ENCODE results near the gene HLA-B. TPM values are rescaled to one million over a fixed set of nuclear protein-coding genes. Genes with fewer than 3 reads are reported as not detected.

HLA-B gene
- total and polyA plus RNA-seq, 7 experiments from 2014 or later: 5,136 to 7,459 (median 5,516) TPM

Small RNAs within 50 kb of the gene (microRNA-seq; reads per million reads assigned to microRNA genes)
- gene MIR6891 (ENCODE audit: borderline microRNAs expressed): 2.1 reads per million

Other genes starting within 250 kb of the HLA-B start
- gene C6orf15, start 244.6 kb downstream of the HLA-B start, total RNA-seq: not detected
- not detected for gene C6orf15, start 244.6 kb downstream of the HLA-B start, polyA plus RNA-seq
- gene PSORS1C1, start 242.4 kb downstream of the HLA-B start, total RNA-seq: not detected
- not detected for gene PSORS1C1, start 242.4 kb downstream of the HLA-B start, polyA plus RNA-seq
- gene CDSN, start 236.7 kb downstream of the HLA-B start, total RNA-seq: not detected
- gene CDSN, start 236.7 kb downstream of the HLA-B start, polyA plus RNA-seq: not detected
- not detected for gene PSORS1C2, start 218.1 kb downstream of the HLA-B start, total RNA-seq
- gene PSORS1C2, start 218.1 kb downstream of the HLA-B start, polyA plus RNA-seq: not detected
- gene CCHCR1, start 199.4 kb downstream of the HLA-B start, total RNA-seq: 10 to 100 TPM; 20.1 to 46.4 (median 35.5) TPM
- 10 to 100 TPM in 1 of 2 donors, 1 to 10 TPM in 1; 6.9 to 11.1 TPM for gene CCHCR1, start 199.4 kb downstream of the HLA-B start, polyA plus RNA-seq
- gene TCF19, start 198.6 kb downstream of the HLA-B start, total RNA-seq: 10 to 100 TPM in 1 of 5 experiments, 1 to 10 TPM in 4; 4.3 to 78.9 (median 9.4) TPM
- gene TCF19, start 198.6 kb downstream of the HLA-B start, polyA plus RNA-seq: 1 to 10 TPM; 9.4 to 9.7 TPM
- under 1 TPM in 1 of 5 experiments, not detected in 4; 0.46 TPM for gene POU5F1, start 186.5 kb downstream of the HLA-B start, total RNA-seq
- gene POU5F1, start 186.5 kb downstream of the HLA-B start, polyA plus RNA-seq: under 1 TPM in 1 of 2 donors, not detected in 1; 0.18 TPM
- 1,000 to 10,000 TPM; 1,349 to 2,513 (median 1,489) TPM for gene HLA-C, start 85.1 kb downstream of the HLA-B start, total RNA-seq
- 1,000 to 10,000 TPM; 2,614 to 2,874 TPM for gene HLA-C, start 85.1 kb downstream of the HLA-B start, polyA plus RNA-seq
- gene MICA, start 46.4 kb upstream of the HLA-B start, total RNA-seq: 10 to 100 TPM; 12.1 to 17.4 (median 15.2) TPM
- 1 to 10 TPM; 4.3 to 8.4 TPM for gene MICA, start 46.4 kb upstream of the HLA-B start, polyA plus RNA-seq
- gene MICB, start 141.0 kb upstream of the HLA-B start, total RNA-seq: 10 to 100 TPM; 11.7 to 49.5 (median 13.3) TPM
- gene MICB, start 141.0 kb upstream of the HLA-B start, polyA plus RNA-seq: 1 to 10 TPM; 3.4 to 4.7 TPM
- gene MCCD1, start 171.8 kb upstream of the HLA-B start, total RNA-seq: not detected
- not detected for gene MCCD1, start 171.8 kb upstream of the HLA-B start, polyA plus RNA-seq
- gene DDX39B, start 184.8 kb upstream of the HLA-B start, total RNA-seq: 100 to 1,000 TPM; 443 to 761 (median 546) TPM
- 100 to 1,000 TPM; 106 to 125 TPM for gene DDX39B, start 184.8 kb upstream of the HLA-B start, polyA plus RNA-seq
- 1 to 10 TPM; 2.7 to 7.5 (median 4.8) TPM for gene ATP6V1G2, start 189.4 kb upstream of the HLA-B start, total RNA-seq
- 1 to 10 TPM in 1 of 2 donors, under 1 TPM in 1; 0.38 to 1.9 TPM for gene ATP6V1G2, start 189.4 kb upstream of the HLA-B start, polyA plus RNA-seq
- gene NFKBIL1, start 190.4 kb upstream of the HLA-B start, total RNA-seq: 10 to 100 TPM in 4 of 5 experiments, 1 to 10 TPM in 1; 8.7 to 17.2 (median 11.6) TPM
- 10 to 100 TPM in 1 of 2 donors, 1 to 10 TPM in 1; 9.4 to 13.8 TPM for gene NFKBIL1, start 190.4 kb upstream of the HLA-B start, polyA plus RNA-seq
- 100 to 1,000 TPM in 1 of 5 experiments, 10 to 100 TPM in 4; 12.3 to 110 (median 20.2) TPM for gene LTA, start 215.1 kb upstream of the HLA-B start, total RNA-seq
- gene LTA, start 215.1 kb upstream of the HLA-B start, polyA plus RNA-seq: 10 to 100 TPM; 24.0 to 27.5 TPM
- gene TNF, start 218.4 kb upstream of the HLA-B start, total RNA-seq: 100 to 1,000 TPM in 1 of 5 experiments, 10 to 100 TPM in 1, 1 to 10 TPM in 3; 5.4 to 125 (median 8.7) TPM
- 1 to 10 TPM in 1 of 2 donors, under 1 TPM in 1; 0.73 to 1.1 TPM for gene TNF, start 218.4 kb upstream of the HLA-B start, polyA plus RNA-seq
- 1,000 to 10,000 TPM in 1 of 5 experiments, 100 to 1,000 TPM in 4; 370 to 1,909 (median 670) TPM for gene LTB, start 225.2 kb upstream of the HLA-B start, total RNA-seq
- gene LTB, start 225.2 kb upstream of the HLA-B start, polyA plus RNA-seq: 1,000 to 10,000 TPM; 1,970 to 2,371 TPM
- 100 to 1,000 TPM in 2 of 5 experiments, 10 to 100 TPM in 3; 15.1 to 234 (median 32.0) TPM for gene LST1, start 229.1 kb upstream of the HLA-B start, total RNA-seq
- 10 to 100 TPM in 1 of 2 donors, 1 to 10 TPM in 1; 8.4 to 15.3 TPM for gene LST1, start 229.1 kb upstream of the HLA-B start, polyA plus RNA-seq
- 10 to 100 TPM in 2 of 5 experiments, 1 to 10 TPM in 2, under 1 TPM in 1; 0.97 to 47.1 (median 6.7) TPM for gene NCR3, start 235.8 kb upstream of the HLA-B start, total RNA-seq
- gene NCR3, start 235.8 kb upstream of the HLA-B start, polyA plus RNA-seq: 10 to 100 TPM; 11.0 to 19.7 TPM